Measurements from ENCODE around the gene LPCAT1. TPM values are rescaled to one million over a fixed set of nuclear protein-coding genes. Genes with fewer than 3 reads are reported as not detected.
"Not testable (repeated sequence)": the region's sequence is repeated elsewhere in the genome, so short reads cannot be mapped to it uniquely, and the experiment has no call there.

The LPCAT1 gene
- polyA plus RNA-seq, 1 donor, result 46.0 TPM

- DNase-seq, result no peak
Observed at GRCh38 chr5:1468247-1468612, 55.5 kb downstream of the LPCAT1 start.

- no peak for DNase-seq
Observed at GRCh38 chr5:1467341-1468246, 56.2 kb downstream of the LPCAT1 start.

GRCh38 chr5:1466631-1467265, 57.0 kb downstream of the LPCAT1 start:
- DNase-seq, result no peak

- DNase-seq, result no peak
Observed at GRCh38 chr5:1465966-1466471, 57.7 kb downstream of the LPCAT1 start.

GRCh38 chr5:1465117-1465516, 58.6 kb downstream of the LPCAT1 start:
- no peak for DNase-seq

- no peak for DNase-seq
Observed at GRCh38 chr5:1464511-1464910, 59.2 kb downstream of the LPCAT1 start.

GRCh38 chr5:1464096-1464446, 59.7 kb downstream of the LPCAT1 start:
- no peak for DNase-seq

GRCh38 chr5:1463326-1464095, 60.2 kb downstream of the LPCAT1 start:
- no peak for DNase-seq

- no peak for DNase-seq
Observed at GRCh38 chr5:1462358-1462757, 61.4 kb downstream of the LPCAT1 start.

GRCh38 chr5:1461396-1461795, 62.4 kb downstream of the LPCAT1 start:
- no peak for DNase-seq

- DNase-seq, result no peak
Observed at GRCh38 chr5:1460054-1460682, 63.6 kb downstream of the LPCAT1 start.

- not testable (repeated sequence) for DNase-seq
Observed at GRCh38 chr5:1459435-1459834, 64.3 kb downstream of the LPCAT1 start.

GRCh38 chr5:1456110-1456881, 67.5 kb downstream of the LPCAT1 start:
- not testable (repeated sequence) for DNase-seq

GRCh38 chr5:1453613-1454012, 70.1 kb downstream of the LPCAT1 start:
- no peak for DNase-seq

- DNase-seq, result no peak
Observed at GRCh38 chr5:1449081-1449630, 74.6 kb downstream of the LPCAT1 start.

GRCh38 chr5:1448511-1449011, 75.2 kb downstream of the LPCAT1 start:
- no peak for DNase-seq

GRCh38 chr5:1447671-1448361, 75.9 kb downstream of the LPCAT1 start:
- no peak for DNase-seq

GRCh38 chr5:1446602-1447343, 77.0 kb downstream of the LPCAT1 start:
- DNase-seq, result no peak
